MCF 10A (cell line): ENCODE results near the gene TNRC6B. TPM values are rescaled to one million over a fixed set of nuclear protein-coding genes. Genes with fewer than 3 reads are reported as not detected.

Experiments
- BruUV-seq: library from RNA; stranded (reverse); fragments of 400-500 nt; replicated peaks from 2 replicates; lab custom pipeline; 2021; lab: Mats Ljungman, UMichigan
- CTCF ChIA-PET: fragments of 300-600 bp; sonication (Branson Sonifier 250); formaldehyde crosslinking; extraction: SDS; loops from one replicate; lab custom pipeline; 2021; ENCODE audit warnings: antibody characterized with exemption, inconsistent platforms; lab: Yijun Ruan, JAX
- POLR2A ChIA-PET: fragments of 300-600, 350-650 bp; sonication (Branson Sonifier 250); formaldehyde crosslinking; extraction: SDS; loops from one replicate; lab custom pipeline; 2020; ENCODE audit warnings: antibody characterized with exemption, inconsistent platforms; lab: Yijun Ruan, JAX
- DNase-seq: peaks from one replicate; pipeline ENCODE4 v3.0.0-alpha.2; 2018; ENCODE audit not compliant: unreplicated experiment
- H3K27ac Mint-ChIP-seq: one replicate; pipeline ENCODE4 v1.8.0; 2022; ENCODE audit warnings: mild to moderate bottlenecking, low read depth, mixed read lengths; ENCODE audit not compliant: unreplicated experiment
- H3K27me3 Mint-ChIP-seq: one replicate; pipeline ENCODE4 v1.8.0; 2022; ENCODE audit warnings: mixed read lengths; ENCODE audit not compliant: insufficient read depth, unreplicated experiment
- H3K36me3 Mint-ChIP-seq: one replicate; pipeline ENCODE4 v1.8.0; 2022; ENCODE audit warnings: mild to moderate bottlenecking, moderate library complexity, mixed read lengths; ENCODE audit not compliant: insufficient read depth, unreplicated experiment
- H3K4me1 Mint-ChIP-seq: one replicate; pipeline ENCODE4 v1.8.0; 2022; ENCODE audit warnings: mixed read lengths; ENCODE audit not compliant: insufficient read depth, unreplicated experiment
- H3K4me3 Mint-ChIP-seq: one replicate; pipeline ENCODE4 v1.8.0; 2022; ENCODE audit warnings: mild to moderate bottlenecking, moderate library complexity, mixed read lengths; ENCODE audit not compliant: unreplicated experiment
- H3K9me3 Mint-ChIP-seq: one replicate; pipeline ENCODE4 v1.8.0; 2022; ENCODE audit warnings: mixed read lengths; ENCODE audit not compliant: unreplicated experiment
- intact Hi-C: fragments of 100-400 bp; cut with micrococcal nuclease; formaldehyde crosslinking; loops from 2 replicates; pipeline ENCODE4 v1.14.1; 2022
- total RNA-seq: library from RNA; stranded (reverse); gene quantifications from 2 replicates; pipeline ENCODE4 v1.2.3, GENCODE V29; 2022
- TF ChIP-seq, protein P1 (sequence below): fragments of 200-600 bp; IDR thresholded peaks from one replicate; pipeline ENCODE4 v1.8.0; 2022; ENCODE audit warnings: antibody characterized with exemption, mild to moderate bottlenecking; ENCODE audit not compliant: unreplicated experiment

TNRC6B gene
- total RNA-seq, 1 experiment from 2014 or later, result 27.1 TPM

DNA sequence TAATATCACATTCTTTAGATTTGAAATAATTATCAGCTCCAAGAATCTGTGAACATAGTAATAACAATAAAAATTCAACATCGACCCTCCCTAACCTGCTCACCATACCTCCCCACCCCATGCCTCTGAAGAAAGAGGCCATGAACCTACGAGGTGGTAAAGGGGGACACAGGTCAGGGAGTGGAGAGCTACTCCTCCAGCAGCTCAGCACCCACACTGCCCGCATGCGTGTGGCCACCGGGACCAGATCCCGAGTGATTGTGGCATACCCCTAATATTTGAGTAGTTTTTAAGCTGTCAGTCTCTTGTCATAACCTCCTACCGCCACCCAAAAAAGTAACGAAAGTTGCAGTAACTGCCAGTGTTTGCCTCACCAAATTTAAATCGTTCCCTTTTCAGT is 151.7 kb downstream of the TNRC6B start:
- Mint-ChIP-seq H3K27me3 (no peaks in the 10 kb centered on the region), H3K4me1 (no peaks in the 10 kb centered on the region), H3K36me3 (peaks cover 63% of the 10 kb centered on the region), H3K9me3 (no peaks in the 10 kb centered on the region), H3K27ac (no peak overlapping the region), H3K4me3 (no peak overlapping the region)
- CTCF ChIA-PET, result interaction anchor here (0.5 to 1.1 kb wide), 2 partner anchors 29 to 770 kb away, joined by 3 read pairs; no protein-coding TSS in a partner anchor
- intact Hi-C loops, result no loop called here
- no TSS peak for BruUV-seq
- no peak for DNase-seq
- POLR2A ChIA-PET, result interaction anchor here (1.0 to 1.1 kb wide), 2 partner anchors 9 to 16 kb away, joined by 3 read pairs; no protein-coding TSS in a partner anchor
- TF ChIP-seq, protein P1, sequence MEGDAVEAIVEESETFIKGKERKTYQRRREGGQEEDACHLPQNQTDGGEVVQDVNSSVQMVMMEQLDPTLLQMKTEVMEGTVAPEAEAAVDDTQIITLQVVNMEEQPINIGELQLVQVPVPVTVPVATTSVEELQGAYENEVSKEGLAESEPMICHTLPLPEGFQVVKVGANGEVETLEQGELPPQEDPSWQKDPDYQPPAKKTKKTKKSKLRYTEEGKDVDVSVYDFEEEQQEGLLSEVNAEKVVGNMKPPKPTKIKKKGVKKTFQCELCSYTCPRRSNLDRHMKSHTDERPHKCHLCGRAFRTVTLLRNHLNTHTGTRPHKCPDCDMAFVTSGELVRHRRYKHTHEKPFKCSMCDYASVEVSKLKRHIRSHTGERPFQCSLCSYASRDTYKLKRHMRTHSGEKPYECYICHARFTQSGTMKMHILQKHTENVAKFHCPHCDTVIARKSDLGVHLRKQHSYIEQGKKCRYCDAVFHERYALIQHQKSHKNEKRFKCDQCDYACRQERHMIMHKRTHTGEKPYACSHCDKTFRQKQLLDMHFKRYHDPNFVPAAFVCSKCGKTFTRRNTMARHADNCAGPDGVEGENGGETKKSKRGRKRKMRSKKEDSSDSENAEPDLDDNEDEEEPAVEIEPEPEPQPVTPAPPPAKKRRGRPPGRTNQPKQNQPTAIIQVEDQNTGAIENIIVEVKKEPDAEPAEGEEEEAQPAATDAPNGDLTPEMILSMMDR, result no peak

GRCh38 chr22:40330086-40330485 is 152.4 kb downstream of the TNRC6B start:
- CTCF ChIA-PET, result interaction anchor here (1.1 kb wide), 1 partner anchor 30 kb away, joined by 3 read pairs; no protein-coding TSS in a partner anchor

DNA sequence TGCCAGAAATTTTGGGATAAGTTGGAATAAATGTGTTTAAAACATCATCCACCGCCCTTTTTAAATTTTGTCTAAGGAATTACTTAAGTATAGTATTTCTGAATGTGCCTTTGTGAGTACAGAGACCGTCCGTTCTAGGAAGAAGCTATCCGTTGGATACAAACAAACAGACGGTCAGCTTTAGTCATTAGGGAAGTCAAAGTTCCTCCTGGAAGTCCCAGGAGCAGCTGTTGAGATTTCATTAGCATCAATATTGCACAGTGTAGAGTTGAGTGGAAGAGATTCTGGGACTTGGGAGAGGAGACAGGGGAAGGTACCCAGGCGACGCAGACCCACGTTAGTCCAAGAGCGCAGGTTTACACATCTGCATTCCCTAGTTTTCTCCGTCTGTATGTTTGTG is 152.9 kb downstream of the TNRC6B start:
- H3K4me3 Mint-ChIP-seq, result no peak overlapping the region
- H3K4me1 Mint-ChIP-seq, result no peaks in the 10 kb centered on the region
- no peaks in the 10 kb centered on the region for H3K27me3 Mint-ChIP-seq
- DNase-seq, result no peak
- TF ChIP-seq, protein P1, result no peak
- no TSS peak for BruUV-seq
- H3K9me3 Mint-ChIP-seq, result no peaks in the 10 kb centered on the region
- H3K36me3 Mint-ChIP-seq, result peaks cover 65% of the 10 kb centered on the region
- CTCF ChIA-PET, result interaction anchor here (0.7 to 1.1 kb wide), 2 partner anchors 31 to 295 kb away, joined by 3 read pairs; no protein-coding TSS in a partner anchor
- intact Hi-C loops, result no loop called here
- H3K27ac Mint-ChIP-seq, result no peak overlapping the region
- POLR2A ChIA-PET, result interaction anchor here (0.9 to 1.0 kb wide), 2 partner anchors 15 to 23 kb away, joined by 3 read pairs; no protein-coding TSS in a partner anchor

More at GRCh38 chr22:40330086-40330485, 152.4 kb downstream of the TNRC6B start:
- TF ChIP-seq, protein P1, result no peak
- Mint-ChIP-seq H3K9me3 (no peaks in the 10 kb centered on the region), H3K4me3 (no peak overlapping the region), H3K36me3 (peaks cover 62% of the 10 kb centered on the region), H3K27ac (no peak overlapping the region), H3K4me1 (no peaks in the 10 kb centered on the region), H3K27me3 (no peaks in the 10 kb centered on the region)
- intact Hi-C loops, result no loop called here
- no peak for DNase-seq
- POLR2A ChIA-PET, result interaction anchor here (0.9 to 1.1 kb wide), 3 partner anchors 9 to 22 kb away, joined by 3 read pairs; no protein-coding TSS in a partner anchor
- no TSS peak for BruUV-seq

DNA sequence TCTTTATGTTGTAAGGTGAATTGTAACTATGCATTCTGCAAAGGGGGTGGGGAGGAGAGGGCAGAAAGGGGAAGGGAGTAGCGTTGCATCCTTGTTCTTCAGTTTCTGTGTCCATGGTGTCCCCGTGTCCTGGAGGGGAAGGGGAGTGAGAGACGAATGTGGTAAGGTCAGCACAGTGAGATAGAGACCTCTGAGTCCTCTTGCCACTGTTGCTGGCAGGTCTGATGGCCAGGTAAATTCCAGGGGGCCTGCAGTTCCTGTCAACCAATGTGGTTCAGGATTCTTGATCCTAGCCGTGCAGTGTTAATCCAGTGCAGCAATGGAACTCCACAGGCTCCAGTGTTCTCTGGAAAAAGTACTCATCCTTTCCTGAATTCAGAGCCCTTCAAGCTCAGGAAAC is 154.0 kb downstream of the TNRC6B start:
- peaks cover 70% of the 10 kb centered on the region for H3K36me3 Mint-ChIP-seq
- no peak for DNase-seq
- no peaks in the 10 kb centered on the region for H3K9me3 Mint-ChIP-seq
- BruUV-seq, result no TSS peak
- no peak overlapping the region for H3K4me3 Mint-ChIP-seq
- ChIA-PET CTCF (no interaction called here), POLR2A (interaction anchor here (0.6 to 0.8 kb wide), 2 partner anchors 16 to 20 kb away, joined by 4 to 5 read pairs; no protein-coding TSS in a partner anchor)
- no peaks in the 10 kb centered on the region for H3K4me1 Mint-ChIP-seq
- no peak overlapping the region for H3K27ac Mint-ChIP-seq
- TF ChIP-seq, protein P1, result no peak
- intact Hi-C loops, result no loop called here
- H3K27me3 Mint-ChIP-seq, result no peaks in the 10 kb centered on the region
